Testis (tissue), 2 donors: ENCODE measurements around the gene CBLN3.

Source experiments
- CTCF ChIP-seq, 3 experiments: fragments of 450-650 bp in 2 of 3; fragments of 200-600 bp in 1 of 3; sonication (generic) in 1 of 3; IDR thresholded peaks; one replicate each; pipeline ENCODE4 v1.5.1; 2016 to 2019; ENCODE audit warnings: antibody characterized with exemption in 3 of 3, mild to moderate bottlenecking in 2 of 3, moderate library complexity in 1 of 3
- POLR2A ChIP-seq: fragments of 450-650 bp; IDR thresholded peaks from one replicate; pipeline ENCODE4 v1.6.1; 2017; ENCODE audit warnings: antibody characterized with exemption, mild to moderate bottlenecking, moderate library complexity

GRCh38 chr14:24398293-24398652 is 31.2 kb downstream of the CBLN3 start:
- no peak for TF ChIP-seq CTCF (IDR thresholded peaks at IDR 0.05)
- no peak for TF ChIP-seq POLR2A
